Measurements from ENCODE around the gene ANKRD10.

DNA sequence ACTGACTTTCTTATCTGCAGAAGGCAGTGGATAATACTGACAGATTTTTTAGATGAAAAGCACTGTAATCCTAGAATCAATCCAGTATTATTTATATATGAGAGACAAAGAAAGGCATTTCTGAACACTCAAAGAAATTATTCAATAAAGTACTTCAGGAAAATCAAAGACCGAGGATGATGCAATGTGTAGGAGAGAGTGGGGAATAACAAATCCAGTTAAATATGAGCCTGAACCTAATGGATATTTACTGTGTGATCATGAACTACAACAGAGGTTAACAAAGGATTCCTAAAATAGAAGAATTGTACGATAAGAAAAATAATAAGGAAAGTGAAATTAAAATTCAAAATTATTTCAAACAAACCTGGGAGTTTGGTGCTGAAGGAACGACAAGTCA, 69.3 kb downstream of the ANKRD10 start:
- TF ChIP-seq, protein P1, sequence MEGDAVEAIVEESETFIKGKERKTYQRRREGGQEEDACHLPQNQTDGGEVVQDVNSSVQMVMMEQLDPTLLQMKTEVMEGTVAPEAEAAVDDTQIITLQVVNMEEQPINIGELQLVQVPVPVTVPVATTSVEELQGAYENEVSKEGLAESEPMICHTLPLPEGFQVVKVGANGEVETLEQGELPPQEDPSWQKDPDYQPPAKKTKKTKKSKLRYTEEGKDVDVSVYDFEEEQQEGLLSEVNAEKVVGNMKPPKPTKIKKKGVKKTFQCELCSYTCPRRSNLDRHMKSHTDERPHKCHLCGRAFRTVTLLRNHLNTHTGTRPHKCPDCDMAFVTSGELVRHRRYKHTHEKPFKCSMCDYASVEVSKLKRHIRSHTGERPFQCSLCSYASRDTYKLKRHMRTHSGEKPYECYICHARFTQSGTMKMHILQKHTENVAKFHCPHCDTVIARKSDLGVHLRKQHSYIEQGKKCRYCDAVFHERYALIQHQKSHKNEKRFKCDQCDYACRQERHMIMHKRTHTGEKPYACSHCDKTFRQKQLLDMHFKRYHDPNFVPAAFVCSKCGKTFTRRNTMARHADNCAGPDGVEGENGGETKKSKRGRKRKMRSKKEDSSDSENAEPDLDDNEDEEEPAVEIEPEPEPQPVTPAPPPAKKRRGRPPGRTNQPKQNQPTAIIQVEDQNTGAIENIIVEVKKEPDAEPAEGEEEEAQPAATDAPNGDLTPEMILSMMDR (IDR thresholded peaks at IDR 0.05; ENCODE audit: control extremely low read depth in 1 of 3, insufficient read depth in 1 of 3, low read depth in 1 of 3, low read length in 3 of 3): no peak
- TF ChIP-seq TAF1 (IDR thresholded peaks at IDR 0.05; ENCODE audit: low read depth, low read length) (no peak), GABPA (IDR thresholded peaks at IDR 0.05; ENCODE audit: borderline replicate concordance, insufficient read depth, low read length) (no peak), EZH2 (IDR thresholded peaks at IDR 0.05; ENCODE audit: low read depth, low read length, severe bottlenecking) (no peak), POLR2AphosphoS5 (IDR thresholded peaks at IDR 0.05; ENCODE audit: low read depth, low read length) (no peak), BACH1 (IDR thresholded peaks at IDR 0.05; ENCODE audit: low read length) (no peak), EP300 (IDR thresholded peaks at IDR 0.05; ENCODE audit: borderline replicate concordance in 1 of 2, low read depth in 2 of 2, low read length in 2 of 2) (no peak), CBX5 (IDR thresholded peaks at IDR 0.05; ENCODE audit: low read depth, low read length) (no peak), KDM1A (IDR thresholded peaks at IDR 0.05; ENCODE audit: borderline replicate concordance, low read length) (no peak), SIN3A (conservative IDR thresholded peaks at IDR 0.05 in 1 of 2, IDR thresholded peaks at IDR 0.05 in 1 of 2; ENCODE audit: low read depth in 1 of 2, low read length in 2 of 2) (no peak), HDAC2 (IDR thresholded peaks at IDR 0.05; ENCODE audit: borderline replicate concordance in 1 of 2, low read depth in 2 of 2, low read length in 2 of 2) (no peak), POLR2A (IDR thresholded peaks at IDR 0.05; ENCODE audit: control extremely low read depth in 1 of 2, low read depth in 2 of 2, low read length in 2 of 2) (no peak), TAF7 (optimal IDR thresholded peaks at IDR 0.05; ENCODE audit: borderline replicate concordance, low read depth, low read length) (no peak)
- TF ChIP-seq, protein P2, sequence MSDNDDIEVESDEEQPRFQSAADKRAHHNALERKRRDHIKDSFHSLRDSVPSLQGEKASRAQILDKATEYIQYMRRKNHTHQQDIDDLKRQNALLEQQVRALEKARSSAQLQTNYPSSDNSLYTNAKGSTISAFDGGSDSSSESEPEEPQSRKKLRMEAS (IDR thresholded peaks at IDR 0.05): no peak

All from H1 (cell line).